GM23338 (cell line): ENCODE results near the gene ATP1B3. TPM values are rescaled to one million over a fixed set of nuclear protein-coding genes. Genes with fewer than 3 reads are reported as not detected.

Experiments
- CREB1 ChIP-seq: fragments of 250-450 bp; sonication (Bioruptor Pico); IDR thresholded peaks from 2 replicates; pipeline ENCODE4 v1.5.0; 2020; ENCODE audit warnings: low read depth, mild to moderate bottlenecking, moderate library complexity
- CTCF ChIP-seq, 2 experiments: fragments of 200-600 bp in 1 of 2; sonication (generic) in 1 of 2; conservative IDR thresholded peaks; 2 replicates each; pipeline versions ENCODE4 v1.5.1 to v1.6.1; 2016 to 2017; ENCODE audit warnings: antibody characterized with exemption in 2 of 2, low read depth in 2 of 2, mild to moderate bottlenecking in 2 of 2, moderate library complexity in 1 of 2
- ETS1 ChIP-seq: IDR thresholded peaks from 2 replicates; pipeline ENCODE4 v1.6.1; 2016; ENCODE audit warnings: antibody characterized with exemption
- EZH2phosphoT487 ChIP-seq: fragments of 200-600 bp; sonication (generic); IDR thresholded peaks from one replicate; pipeline ENCODE4 v1.8.1; 2018; ENCODE audit warnings: antibody characterized with exemption; ENCODE audit not compliant: unreplicated experiment
- JUNB ChIP-seq: IDR thresholded peaks from one replicate; pipeline ENCODE4 v1.6.1; 2016; ENCODE audit warnings: antibody characterized with exemption; ENCODE audit not compliant: unreplicated experiment
- REST ChIP-seq: IDR thresholded peaks from one replicate; pipeline ENCODE4 v1.6.1; 2018; ENCODE audit warnings: antibody characterized with exemption; ENCODE audit not compliant: unreplicated experiment
- STAT1 ChIP-seq: IDR thresholded peaks from one replicate; pipeline ENCODE4 v1.6.1; 2016; ENCODE audit warnings: antibody characterized with exemption; ENCODE audit not compliant: unreplicated experiment
- ZNF114 ChIP-seq: fragments of 250-450 bp; sonication (Bioruptor Pico); IDR thresholded peaks from 2 replicates; pipeline ENCODE4 v1.5.0; 2020; ENCODE audit warnings: mild to moderate bottlenecking, moderate library complexity
- ZNF462 ChIP-seq: fragments of 250-450 bp; sonication (Bioruptor Pico); IDR thresholded peaks from 2 replicates; pipeline ENCODE4 v1.5.0; 2020; ENCODE audit warnings: mild to moderate bottlenecking, moderate library complexity
- polyA plus RNA-seq: library from polyadenylated mRNA; unstranded; fragments of >200 nt; fragmentation: Nextera tagmentation; extraction: Ambion mirVana; gene quantifications from 2 replicates; pipeline ENCODE4 v1.2.1, GENCODE V29; 2016
- total RNA-seq: library from RNA; depleted of rRNA; stranded (reverse); fragments of >200 nt; shearing (Covaris generic); gene quantifications from 2 replicates; pipeline ENCODE4 v1.2.3, GENCODE V29; 2014

ATP1B3 gene
- total and polyA plus RNA-seq, 2 experiments from 2014 or later: 135 to 315 TPM

GRCh38 chr3:141835557-141836229 is 40.8 kb upstream of the ATP1B3 start (continued):
- TF ChIP-seq ZNF462 (CRISPR knock-in tag) (no peak), ETS1 (no peak), EZH2phosphoT487 (no peak), ZNF114 (CRISPR knock-in tag) (no peak), REST (no peak), CTCF (conservative IDR thresholded peaks at IDR 0.05; ENCODE audit: low read depth in 2 of 2) (no peak), JUNB (no peak), CREB1 (no peak), STAT1 (no peak)
